Esophagus squamous epithelium (tissue), 5 donors: Measurements from ENCODE around the gene GOLGA2. TPM values are rescaled to one million over a fixed set of nuclear protein-coding genes. Genes with fewer than 3 reads are reported as not detected.

Source experiments
- DNase-seq: peaks from one replicate; lab custom pipeline; 2025; lab: John Stamatoyannopoulos, UW
- H3K27ac ChIP-seq, 4 donors: fragments of 200-600 bp; sonication (generic); one replicate each; pipeline ENCODE4 v1.5.1; 2016 to 2019; ENCODE audit warnings: mild to moderate bottlenecking in 1 of 4
- H3K27me3 ChIP-seq, 4 donors: fragments of 200-600 bp; sonication (generic); 1 replicate in 3 of 4; 2 replicates in 1 of 4; pipeline versions ENCODE4 v1.5.1 to v1.6.0; 2017 to 2021; ENCODE audit warnings: antibody characterized with exemption in 1 of 4
- H3K36me3 ChIP-seq, 3 donors: fragments of 200-600 bp; sonication (generic); one replicate each; pipeline ENCODE4 v1.5.1; 2016 to 2019
- H3K4me1 ChIP-seq, 3 donors: fragments of 200-600 bp; sonication (generic); one replicate each; pipeline ENCODE4 v1.5.1; 2017 to 2019
- H3K4me3 ChIP-seq, 4 donors: fragments of 200-600 bp; sonication (generic); 1 replicate in 3 of 4; 2 replicates in 1 of 4; pipeline ENCODE4 v1.5.1; 2016 to 2019; ENCODE audit warnings: mild to moderate bottlenecking in 2 of 4, moderate library complexity in 1 of 4
- H3K9me3 ChIP-seq, 3 donors: fragments of 200-600 bp; sonication (generic); one replicate each; pipeline ENCODE4 v1.5.1; 2016 to 2019
- CTCF ChIP-seq, 6 experiments: fragments of 450-650 bp in 4 of 6; fragments of 200-600 bp in 2 of 6; sonication (generic) in 2 of 6; IDR thresholded peaks; one replicate each; pipeline ENCODE4 v1.5.1; 2016 to 2019; ENCODE audit warnings: antibody characterized with exemption in 6 of 6, mild to moderate bottlenecking in 4 of 6, moderate library complexity in 4 of 6
- POLR2A ChIP-seq, 4 donors: fragments of 450-650 bp; IDR thresholded peaks; one replicate each; pipeline ENCODE4 v1.6.1; 2017; ENCODE audit warnings: antibody characterized with exemption in 4 of 4, mild to moderate bottlenecking in 4 of 4, moderate library complexity in 3 of 4
- WGBS, 2 donors: methylation state at CpG; one replicate each; pipeline ENCODE4 v1.1.5; 2018; 5-methylcytosine and 5-hydroxymethylcytosine counted together
- intact Hi-C: fragments of 100-400 bp; cut with DNase I; formaldehyde crosslinking; loops from one replicate; pipeline ENCODE4 v1.15.0; 2022
- total RNA-seq, 4 donors: library from RNA; depleted of rRNA; stranded (reverse); fragments of >200 nt; gene quantifications; one replicate each; pipeline ENCODE4 v1.1.0, GENCODE V29; 2016
- donor health status: DM: yes; HTN: yes; CAD: no.

GOLGA2 gene
- total RNA-seq, 4 donors from 2014 or later = 76.1 to 92.0 (median 89.2) TPM

GRCh38 chr9:128265348-128265847, 10.4 kb downstream of the GOLGA2 start:
- DNase-seq = no peak
- no peaks in the 10 kb centered on the region for H3K27me3 ChIP-seq
- TF ChIP-seq CTCF (IDR thresholded peaks at IDR 0.05) (no peak), POLR2A (IDR thresholded peaks at IDR 0.05) (no peak)
- peaks cover under 1 to 25% (median 3%) of the 10 kb centered on the region in 3 donors for H3K4me1 ChIP-seq
- H3K9me3 ChIP-seq = no peaks in the 10 kb centered on the region
- 91% methylated on average over 4 of the region's 10 CpGs; no CpG with 5 or more reads in 1 of the 2 donors for WGBS, 2 donors
- peaks cover 14 to 91% (median 28%) of the 10 kb centered on the region in 3 donors for H3K36me3 ChIP-seq
- intact Hi-C loops = no loop called here
- no peak overlapping the region for H3K4me3 ChIP-seq
- H3K27ac ChIP-seq = no peak overlapping the region

DNA sequence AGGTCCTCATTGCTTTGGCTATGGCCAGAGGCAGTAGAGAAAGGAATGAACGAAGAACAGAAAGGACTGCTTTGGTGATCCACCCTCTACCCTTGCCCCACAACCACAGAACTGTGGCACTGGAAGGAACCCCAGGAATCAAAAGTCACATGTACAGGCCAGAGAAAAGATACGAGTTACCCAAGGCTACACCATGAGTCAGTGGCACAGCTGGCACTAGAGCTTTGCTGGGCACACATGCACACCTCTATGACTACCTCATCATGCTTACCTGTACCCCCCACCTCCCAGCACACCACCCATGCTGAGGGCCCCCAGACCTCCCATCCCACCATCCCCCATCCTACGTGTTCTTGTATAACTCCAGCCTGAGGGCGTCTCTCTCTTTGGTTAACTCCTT, 13.1 kb downstream of the GOLGA2 start:
- peaks cover 40 to 100% (median 49%) of the 10 kb centered on the region in 3 donors for H3K36me3 ChIP-seq
- H3K4me3 ChIP-seq = no peak overlapping the region
- no peaks in the 10 kb centered on the region for H3K9me3 ChIP-seq
- no peak for TF ChIP-seq CTCF (IDR thresholded peaks at IDR 0.05)
- no peak for TF ChIP-seq POLR2A (IDR thresholded peaks at IDR 0.05)
- DNase-seq = no peak
- H3K27ac ChIP-seq = no peak overlapping the region
- intact Hi-C loops = no loop called here
- no peaks in the 10 kb centered on the region for H3K4me1 ChIP-seq
- 72 to 78% methylated on average over 3 to 4 of the region's 4 CpGs for WGBS, 2 donors
- no peaks in the 10 kb centered on the region for H3K27me3 ChIP-seq

- intact Hi-C loops = no loop called here
- no peaks in the 10 kb centered on the region for H3K4me1 ChIP-seq
- no peaks in the 10 kb centered on the region for H3K9me3 ChIP-seq
- no peak overlapping the region for H3K4me3 ChIP-seq
- H3K27me3 ChIP-seq = no peaks in the 10 kb centered on the region
- H3K27ac ChIP-seq = no peak overlapping the region
- WGBS, 2 donors = 86 to 90% methylated on average over 3 to 6 of the region's 17 CpGs
- no peak for TF ChIP-seq POLR2A (IDR thresholded peaks at IDR 0.05)
- TF ChIP-seq CTCF (IDR thresholded peaks at IDR 0.05) = no peak
- no peak for DNase-seq
- H3K36me3 ChIP-seq = peaks cover 42 to 100% (median 47%) of the 10 kb centered on the region in 3 donors
Observed at GRCh38 chr9:128260340-128260739, 15.5 kb downstream of the GOLGA2 start.

- 91 to 100% methylated on average over 2 to 5 of the region's 9 CpGs for WGBS, 2 donors
- intact Hi-C loops = no loop called here
- TF ChIP-seq CTCF (IDR thresholded peaks at IDR 0.05) (no peak), POLR2A (IDR thresholded peaks at IDR 0.05) (no peak)
- H3K27me3 ChIP-seq = no peaks in the 10 kb centered on the region
- H3K4me3 ChIP-seq = no peak overlapping the region
- H3K9me3 ChIP-seq = no peaks in the 10 kb centered on the region
- peaks cover 42 to 88% (median 47%) of the 10 kb centered on the region in 3 donors for H3K36me3 ChIP-seq
- H3K4me1 ChIP-seq = peaks cover 0 to 2% (median 0%) of the 10 kb centered on the region in 3 donors
- DNase-seq = no peak
- no peak overlapping the region for H3K27ac ChIP-seq
Observed at GRCh38 chr9:128259156-128259555, 16.7 kb downstream of the GOLGA2 start.

- H3K4me3 ChIP-seq = no peak overlapping the region
- intact Hi-C loops = no loop called here
- no peak for DNase-seq
- H3K36me3 ChIP-seq = peaks cover 42 to 80% (median 47%) of the 10 kb centered on the region in 3 donors
- H3K27me3 ChIP-seq = no peaks in the 10 kb centered on the region
- WGBS, 2 donors = 80 to 91% methylated on average over 5 to 6 of the region's 6 CpGs
- H3K27ac ChIP-seq = no peak overlapping the region
- H3K4me1 ChIP-seq = peaks cover 0 to 11% (median 0%) of the 10 kb centered on the region in 3 donors
- H3K9me3 ChIP-seq = no peaks in the 10 kb centered on the region
- TF ChIP-seq POLR2A (IDR thresholded peaks at IDR 0.05) = no peak
- no peak for TF ChIP-seq CTCF (IDR thresholded peaks at IDR 0.05)
Observed at GRCh38 chr9:128258326-128258725, 17.5 kb downstream of the GOLGA2 start.
